ENCODE data around the gene WDR5. TPM values are rescaled to one million over a fixed set of nuclear protein-coding genes. Genes with fewer than 3 reads are reported as not detected.

Gene WDR5
- total and polyA plus RNA-seq, 2 experiments from 2014 or later, result 19.8 to 20.2 TPM

GRCh38 chr9:134162926-134163370, 27.1 kb downstream of the WDR5 start:
- H3K27ac ChIP-seq, result no peak overlapping the region
- H3K9me3 ChIP-seq (ENCODE audit: low read depth), result no peaks in the 10 kb centered on the region
- H4K20me1 ChIP-seq (ENCODE audit: insufficient read depth, poor library complexity, severe bottlenecking), result no peaks in the 10 kb centered on the region
- no peak for DNase-seq (ENCODE audit: low spot score)
- H3K36me3 ChIP-seq (replicated peaks; ENCODE audit: insufficient read depth, low read depth), result no peaks in the 10 kb centered on the region
- H3K27me3 ChIP-seq, result no peaks in the 10 kb centered on the region
- 88% methylated on average over 23 of the region's 24 CpGs for WGBS (ENCODE audit: low lambda C conversion rate, missing lambda C conversion rate)
- TF ChIP-seq EZH2 (IDR thresholded peaks at IDR 0.05; ENCODE audit: borderline replicate concordance), result no peak
- no peak for TF ChIP-seq CTCF (IDR thresholded peaks at IDR 0.05; ENCODE audit: poor library complexity)
- no peak for TF ChIP-seq EZH2phosphoT487 (IDR thresholded peaks at IDR 0.05; ENCODE audit: low read depth, severe bottlenecking, unreplicated experiment)
- no peak overlapping the region for H3K4me3 ChIP-seq
- peaks cover 5% of the 10 kb centered on the region for H3K79me2 ChIP-seq
- peaks cover 4% of the 10 kb centered on the region for H3K4me1 ChIP-seq (ENCODE audit: insufficient read depth)
- peak overlapping the region; percentile 40 for H2AFZ ChIP-seq
- H3K4me2 ChIP-seq, result no peak overlapping the region
- H3K9me2 ChIP-seq (replicated peaks; ENCODE audit: insufficient read depth), result no peaks in the 10 kb centered on the region

- H3K4me1 ChIP-seq (ENCODE audit: insufficient read depth), result peaks cover 4% of the 10 kb centered on the region
- H3K4me2 ChIP-seq, result no peak overlapping the region
- no peaks in the 10 kb centered on the region for H3K9me2 ChIP-seq (replicated peaks; ENCODE audit: insufficient read depth)
- peak overlapping the region; percentile 2 for H3K4me3 ChIP-seq
- H2AFZ ChIP-seq, result peak overlapping the region; percentile 85
- no peaks in the 10 kb centered on the region for H3K36me3 ChIP-seq (replicated peaks; ENCODE audit: insufficient read depth, low read depth)
- no peaks in the 10 kb centered on the region for H3K9me3 ChIP-seq (ENCODE audit: low read depth)
- H3K79me2 ChIP-seq, result peaks cover 5% of the 10 kb centered on the region
- WGBS (ENCODE audit: low lambda C conversion rate, missing lambda C conversion rate), result 59% methylated on average over 67 of the region's 80 CpGs
- H3K27me3 ChIP-seq, result no peaks in the 10 kb centered on the region
- no peak overlapping the region for H3K27ac ChIP-seq
- TF ChIP-seq EZH2phosphoT487 (IDR thresholded peaks at IDR 0.05; ENCODE audit: low read depth, severe bottlenecking, unreplicated experiment), result no peak
- no peak for TF ChIP-seq EZH2 (IDR thresholded peaks at IDR 0.05; ENCODE audit: borderline replicate concordance)
- no peak for TF ChIP-seq CTCF (IDR thresholded peaks at IDR 0.05; ENCODE audit: poor library complexity)
- no peaks in the 10 kb centered on the region for H4K20me1 ChIP-seq (ENCODE audit: insufficient read depth, poor library complexity, severe bottlenecking)
- peak; percentile 55 for DNase-seq (ENCODE audit: low spot score)
Measured at GRCh38 chr9:134163371-134164196, 27.7 kb downstream of the WDR5 start.

- DNase-seq (ENCODE audit: low spot score), result no peak
- 1% methylated on average over 48 of the region's 50 CpGs for WGBS (ENCODE audit: low lambda C conversion rate, missing lambda C conversion rate)
- Histone ChIP-seq H3K9me3 (ENCODE audit: low read depth) (no peaks in the 10 kb centered on the region), H3K4me1 (ENCODE audit: insufficient read depth) (peaks cover 4% of the 10 kb centered on the region), H3K4me2 (no peak overlapping the region), H3K27ac (no peak overlapping the region), H2AFZ (no peak overlapping the region), H3K4me3 (no peak overlapping the region), H3K79me2 (peaks cover 5% of the 10 kb centered on the region), H3K9me2 (replicated peaks; ENCODE audit: insufficient read depth) (no peaks in the 10 kb centered on the region), H3K27me3 (no peaks in the 10 kb centered on the region), H3K36me3 (replicated peaks; ENCODE audit: insufficient read depth, low read depth) (no peaks in the 10 kb centered on the region), H4K20me1 (ENCODE audit: insufficient read depth, poor library complexity, severe bottlenecking) (no peaks in the 10 kb centered on the region)
- TF ChIP-seq EZH2phosphoT487 (IDR thresholded peaks at IDR 0.05; ENCODE audit: low read depth, severe bottlenecking, unreplicated experiment) (no peak), CTCF (IDR thresholded peaks at IDR 0.05; ENCODE audit: poor library complexity) (no peak), EZH2 (IDR thresholded peaks at IDR 0.05; ENCODE audit: borderline replicate concordance) (no peak)
Measured at GRCh38 chr9:134164879-134165278, 29.0 kb downstream of the WDR5 start.

Measured in hepatocyte (in vitro differentiated cells).